Activated CD8-positive, alpha-beta memory T cell treated with anti-CD3 and anti-CD28 coated beads for 36 hours (primary cell): ENCODE data around the gene CDC73. TPM values are rescaled to one million over a fixed set of nuclear protein-coding genes. Genes with fewer than 3 reads are reported as not detected.
"Not testable (repeated sequence)": the region's sequence is repeated elsewhere in the genome, so short reads cannot be mapped to it uniquely, and the experiment has no call there.

ENCODE experiments used
- CTCF ChIA-PET: fragments of 350-600 bp; sonication (Branson Sonifier 250); formaldehyde crosslinking; loops from one replicate; lab custom pipeline; 2021; ENCODE audit warnings: antibody characterized with exemption; lab: Charles Lee
- POLR2A ChIA-PET: fragments of 350-600 bp; sonication (Branson Sonifier 250); formaldehyde crosslinking; loops from one replicate; lab custom pipeline; 2021; ENCODE audit warnings: antibody characterized with exemption; lab: Charles Lee
- total RNA-seq, 2 experiments: library from RNA; stranded (reverse); gene quantifications; one replicate each; pipeline ENCODE4 v1.2.3, GENCODE V29; 2021

Gene CDC73
- total RNA-seq, 2 experiments from 2014 or later: 49.1 to 52.7 TPM

DNA sequence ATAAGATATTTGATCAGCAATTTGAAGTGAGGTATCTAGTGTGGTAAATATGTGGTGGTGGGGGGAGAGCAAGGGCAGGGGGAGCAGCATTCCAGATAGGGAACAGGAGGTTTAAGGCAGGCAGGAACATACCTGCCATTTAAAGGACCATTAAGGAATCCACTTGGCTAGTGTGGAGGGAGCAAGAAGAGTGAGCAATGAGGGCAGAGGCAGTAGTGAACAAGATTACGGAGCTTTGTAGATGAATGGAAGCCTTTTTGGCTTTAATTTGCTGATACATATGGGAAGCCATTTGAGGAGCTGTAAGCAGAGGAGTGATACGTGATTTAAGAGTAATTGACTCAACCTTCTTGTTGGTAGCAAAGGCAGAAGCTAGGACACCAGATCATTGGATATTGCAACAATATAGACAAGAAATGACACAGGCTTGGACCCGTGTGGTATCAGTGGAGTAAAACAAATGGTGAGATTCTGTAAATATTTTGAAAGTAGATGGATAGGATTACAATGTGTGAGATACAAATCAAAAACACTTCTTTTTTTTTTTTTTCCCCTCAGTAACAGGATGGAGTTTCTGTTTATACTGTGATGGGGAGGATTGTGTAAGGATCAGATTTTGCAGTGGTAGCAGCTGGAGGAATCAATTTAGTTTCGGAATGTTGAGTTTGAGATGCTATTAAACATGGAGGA, 138.4 kb downstream of the CDC73 start:
- CTCF ChIA-PET: no interaction called here
- POLR2A ChIA-PET: no interaction called here

DNA sequence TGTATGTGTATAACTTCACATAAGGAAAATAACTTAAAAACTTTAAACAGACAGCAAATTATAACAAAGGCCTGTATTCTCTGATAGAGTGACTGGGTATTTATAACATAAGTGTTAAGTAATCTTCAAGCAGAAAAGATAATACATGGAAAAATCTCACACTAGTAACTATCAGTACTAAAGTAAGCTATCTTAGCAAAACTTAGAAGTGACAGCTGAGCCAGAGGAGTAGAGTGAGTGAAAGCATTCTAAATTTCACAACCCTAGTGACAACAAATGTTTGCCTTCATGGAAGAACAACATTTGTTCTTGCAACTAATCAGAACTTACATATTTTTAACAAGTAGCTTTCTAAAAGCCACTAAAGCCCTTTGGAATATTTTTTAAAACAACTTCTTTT, 139.1 kb downstream of the CDC73 start:
- ChIA-PET CTCF (no interaction called here), POLR2A (no interaction called here)

DNA sequence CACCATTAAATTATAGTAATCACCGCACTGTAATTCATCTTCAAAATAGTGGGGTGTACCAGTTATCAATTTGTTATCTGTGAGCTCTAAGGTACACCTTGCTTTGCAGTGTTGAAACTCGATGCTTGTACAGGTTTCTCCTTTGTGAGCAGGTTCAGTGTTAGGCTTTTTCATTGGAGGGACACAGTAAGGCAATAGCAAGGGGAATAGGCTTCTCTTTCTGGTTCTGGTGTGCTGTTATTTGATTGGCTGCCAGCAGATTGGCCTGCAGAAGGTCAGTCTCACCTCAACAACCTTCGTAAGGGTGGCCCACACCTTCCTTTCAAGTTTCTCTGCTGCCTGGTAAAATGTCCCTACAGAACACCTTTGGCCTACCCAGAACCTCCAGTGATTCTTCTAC, 140.8 kb downstream of the CDC73 start:
- ChIA-PET CTCF (no interaction called here), POLR2A (no interaction called here)

DNA sequence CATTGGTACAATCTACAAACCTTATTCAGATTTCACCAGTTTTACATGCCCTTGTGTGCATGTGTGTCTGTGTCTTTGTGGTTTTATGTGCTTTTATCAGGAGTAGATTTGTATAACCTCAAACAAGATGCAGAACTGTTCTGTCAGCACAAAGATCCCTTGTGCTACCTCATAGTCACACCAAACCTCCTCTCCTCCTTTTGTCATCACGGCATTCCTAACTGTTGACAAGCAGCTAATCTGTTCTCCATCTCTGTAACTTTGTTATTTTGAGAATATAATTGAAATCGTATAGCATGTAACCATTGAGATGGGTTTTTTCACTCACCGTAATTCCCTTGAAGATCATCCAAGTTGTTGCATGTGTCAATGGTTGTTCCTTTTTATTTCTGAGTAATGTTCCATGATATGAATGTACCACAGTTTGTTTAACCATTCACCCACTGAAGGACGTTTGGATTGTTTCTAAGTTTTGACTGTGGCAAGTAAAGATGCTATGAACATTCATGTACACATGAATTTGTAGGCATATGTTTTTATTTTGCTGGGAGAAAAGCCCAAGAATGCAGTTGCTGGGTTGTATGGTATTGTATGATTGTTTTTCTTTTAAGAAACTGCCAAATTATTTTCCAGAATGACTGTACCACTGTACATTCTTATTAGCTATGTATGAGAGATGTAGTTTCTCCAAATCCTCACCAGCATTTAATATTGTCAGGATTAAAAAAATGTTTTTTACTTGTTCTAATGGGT, 142.7 kb downstream of the CDC73 start:
- ChIA-PET CTCF (no interaction called here), POLR2A (no interaction called here)

DNA sequence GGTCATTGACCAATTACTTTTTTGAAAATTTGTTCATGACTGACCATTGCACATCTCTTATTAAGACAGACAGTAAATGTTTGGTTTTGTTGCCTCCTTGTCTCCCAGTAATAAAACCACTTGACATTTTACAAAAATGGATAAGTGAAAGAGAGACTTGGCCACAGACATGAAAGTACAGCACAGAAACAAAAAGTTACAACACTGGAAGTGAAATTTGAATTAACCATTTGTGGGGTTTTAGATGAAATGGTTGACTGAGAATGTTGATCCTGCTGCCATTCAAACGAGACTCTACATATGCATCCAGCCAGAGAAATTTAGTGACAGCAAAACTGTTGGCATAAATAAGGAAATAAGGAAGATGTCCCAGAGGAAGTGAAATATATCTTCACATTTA, 143.9 kb downstream of the CDC73 start:
- ChIA-PET POLR2A (no interaction called here), CTCF (no interaction called here)

DNA sequence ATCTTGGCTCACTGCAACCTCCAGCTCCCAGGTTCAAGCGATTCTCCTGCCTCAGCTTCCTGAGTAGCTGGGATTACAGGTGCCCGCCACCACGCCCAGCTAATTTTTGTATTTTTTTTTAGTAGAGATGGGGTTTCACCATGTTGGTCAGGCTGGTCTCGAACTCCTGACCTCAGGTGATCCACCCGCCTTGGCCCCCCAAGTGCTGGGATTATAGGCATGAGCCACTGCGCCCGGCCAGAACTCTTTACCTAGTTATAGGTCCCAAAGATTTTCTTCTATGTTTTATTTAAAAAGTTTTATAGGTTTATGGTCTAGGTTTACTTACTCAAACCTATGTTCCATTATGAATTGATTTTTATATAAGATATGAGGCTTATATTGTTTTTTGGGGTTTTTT, 145.0 kb downstream of the CDC73 start:
- POLR2A ChIA-PET, CTCF ChIA-PET: not testable (repeated sequence)

DNA sequence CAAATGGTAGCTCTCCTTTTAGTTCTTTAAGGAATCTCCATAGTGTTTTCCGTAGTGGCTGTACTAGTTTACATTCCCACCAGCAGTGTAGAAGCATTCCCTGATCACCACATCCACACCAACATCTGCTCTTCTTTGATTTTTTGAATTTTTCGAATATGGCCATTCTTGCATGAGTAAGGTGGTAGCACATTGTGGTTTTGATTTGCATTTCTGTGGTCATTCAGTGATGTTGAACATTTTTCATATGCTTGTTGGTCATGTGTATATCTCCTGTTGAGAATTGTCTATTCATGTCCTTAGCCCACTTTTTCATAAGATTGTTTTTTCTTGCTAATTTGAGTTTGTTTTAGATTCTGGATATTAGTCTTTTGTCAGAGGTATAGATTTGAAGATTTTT, 149.2 kb downstream of the CDC73 start:
- ChIA-PET CTCF (no interaction called here), POLR2A (no interaction called here)

DNA sequence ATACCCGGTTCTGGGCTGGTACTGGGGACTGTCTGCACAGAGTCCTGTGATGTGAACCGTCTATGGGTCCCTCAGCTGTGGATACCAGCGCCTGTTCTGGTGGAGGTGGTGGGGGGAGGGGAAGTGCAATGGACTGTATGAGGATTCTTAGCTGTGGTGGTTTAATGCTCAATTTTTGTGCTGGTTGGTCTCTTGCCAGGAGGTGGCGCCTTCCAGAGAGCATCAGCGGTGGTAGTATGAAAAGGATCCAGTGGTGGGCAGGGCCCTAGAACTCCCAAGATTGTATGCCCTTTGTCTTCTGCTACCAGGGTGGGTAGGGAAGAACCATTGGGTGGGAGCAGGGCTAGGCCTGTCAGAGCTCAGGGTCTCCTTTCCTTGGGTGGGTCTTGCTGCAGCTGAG, 153.9 kb downstream of the CDC73 start:
- POLR2A ChIA-PET: no interaction called here

DNA sequence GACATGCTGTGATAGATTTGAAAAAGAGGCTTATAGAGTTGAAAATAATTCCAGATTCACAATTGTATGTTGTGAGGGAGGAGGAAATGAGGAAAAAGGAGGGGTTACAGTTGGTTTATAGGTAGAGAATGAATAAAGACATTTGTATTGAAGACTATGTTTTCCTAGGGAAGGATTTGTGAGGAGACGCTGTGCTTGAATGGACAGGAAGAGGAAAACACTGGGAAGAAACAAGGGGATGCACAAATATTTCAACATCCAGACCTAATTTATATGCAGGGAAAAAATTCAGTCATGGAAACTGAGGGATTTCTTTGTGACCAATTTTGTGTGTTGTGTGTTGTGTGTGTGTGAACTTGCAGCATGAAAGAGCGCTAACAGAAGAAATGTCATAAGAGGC, 157.1 kb downstream of the CDC73 start:
- ChIA-PET CTCF (no interaction called here), POLR2A (no interaction called here)

More for the DNA sequence above, 153.9 kb downstream of the CDC73 start:
- CTCF ChIA-PET: interaction anchor here (0.6 kb wide), 1 partner anchor 11 kb away, joined by 4 read pairs; no protein-coding TSS in a partner anchor

DNA sequence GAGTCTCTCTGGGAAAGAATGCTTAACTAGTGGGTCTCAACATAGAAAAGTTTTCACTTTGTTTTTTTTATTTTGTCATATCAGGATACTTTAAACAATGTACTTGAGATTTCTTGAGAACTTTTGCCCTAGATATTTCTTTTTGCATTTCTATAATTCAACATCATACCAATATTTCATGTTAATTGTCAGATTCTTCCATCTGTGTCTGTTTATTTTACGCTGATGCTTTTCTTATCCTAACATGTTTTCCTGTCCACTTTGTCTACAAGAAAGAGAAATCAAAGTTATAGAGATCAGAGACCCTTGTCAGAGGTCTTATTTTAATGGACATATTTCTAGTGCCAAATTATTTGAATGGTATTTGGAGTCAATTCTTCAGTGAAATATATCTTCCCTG, 160.1 kb downstream of the CDC73 start:
- POLR2A ChIA-PET: no interaction called here

DNA sequence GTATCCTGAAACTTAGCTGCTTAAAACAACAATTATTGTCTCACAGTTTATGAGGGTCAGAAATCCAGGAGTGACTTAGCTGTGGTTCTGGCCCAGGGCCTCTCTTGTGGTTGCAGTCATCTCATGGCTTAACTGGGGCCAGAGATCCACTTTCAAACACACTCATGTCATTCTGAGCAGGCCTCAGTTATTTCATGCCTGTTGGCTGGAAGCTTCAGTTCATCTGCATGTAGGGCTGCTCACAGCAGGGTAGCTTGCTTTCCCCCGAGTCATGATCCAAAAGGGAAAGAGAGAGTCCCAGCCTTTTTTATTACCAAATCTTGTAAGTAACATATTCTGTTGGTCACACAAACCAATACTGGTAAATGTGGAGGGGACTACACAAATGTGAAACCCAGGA, 161.2 kb downstream of the CDC73 start:
- ChIA-PET CTCF (no interaction called here), POLR2A (no interaction called here)

More for the DNA sequence above, 160.1 kb downstream of the CDC73 start:
- CTCF ChIA-PET: no interaction called here

DNA sequence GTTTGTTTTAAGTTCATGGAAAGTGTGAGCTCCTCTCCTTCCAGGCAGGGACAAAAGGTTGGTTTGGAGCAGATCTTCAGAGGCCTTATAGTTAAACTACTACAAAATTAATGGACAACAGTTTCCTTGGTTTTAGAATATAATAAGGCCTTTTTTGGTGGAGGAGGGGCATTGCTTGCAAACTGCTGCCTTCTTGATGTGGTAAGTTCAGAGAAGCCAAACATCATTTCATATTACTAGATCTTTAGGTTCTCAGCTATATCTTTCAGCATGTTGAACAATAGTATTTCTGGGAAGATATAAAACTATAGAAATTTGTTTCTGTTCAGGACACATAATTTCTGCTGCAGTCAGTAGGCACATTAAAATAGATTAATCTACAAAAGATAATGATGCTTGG, 162.4 kb downstream of the CDC73 start:
- POLR2A ChIA-PET: no interaction called here

DNA sequence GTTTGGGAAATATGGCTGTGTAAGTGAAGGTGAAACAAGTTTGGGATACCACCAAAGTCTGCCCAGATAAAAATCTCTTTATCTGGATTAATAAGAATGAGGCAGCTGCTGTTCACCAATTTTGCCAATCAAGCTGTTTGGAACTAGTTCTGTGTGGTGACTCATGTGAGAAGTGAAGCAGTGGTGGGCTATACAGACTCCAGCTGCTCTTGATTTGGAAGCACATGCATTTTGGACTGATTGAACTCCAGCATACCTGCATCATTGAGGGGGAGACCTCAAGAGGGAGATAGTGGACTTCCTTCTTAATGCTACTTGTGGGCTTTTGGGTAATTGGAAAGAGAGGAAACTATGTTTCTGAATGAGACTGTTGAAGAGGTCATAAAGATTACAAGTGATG, 163.8 kb downstream of the CDC73 start:
- ChIA-PET CTCF (no interaction called here), POLR2A (no interaction called here)

More for the DNA sequence above, 162.4 kb downstream of the CDC73 start:
- CTCF ChIA-PET: no interaction called here

DNA sequence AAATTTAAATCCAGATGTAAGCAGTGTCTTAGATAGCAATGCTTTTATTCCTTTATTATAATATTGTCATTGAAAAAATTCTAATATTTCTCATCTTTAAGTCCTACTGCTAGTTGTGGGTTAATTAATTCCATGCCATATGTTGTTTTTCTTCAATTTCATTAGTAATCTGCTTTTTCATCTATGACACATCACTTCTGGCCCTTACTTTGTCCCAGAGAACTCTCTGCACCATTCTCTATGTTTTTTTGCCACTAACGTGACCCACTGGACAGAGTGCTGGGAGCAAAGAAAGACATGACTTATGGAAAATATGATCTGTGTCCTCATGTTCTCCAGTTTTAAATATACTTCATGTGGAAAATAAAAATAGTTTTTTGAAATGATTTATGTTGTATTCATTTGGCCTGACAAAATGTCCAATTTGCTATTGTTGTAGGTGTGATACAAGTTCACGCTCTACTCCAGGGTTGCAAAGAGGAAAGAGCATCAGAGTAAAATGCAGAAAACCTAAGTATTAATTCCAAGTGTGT, 166.8 kb downstream of the CDC73 start:
- POLR2A ChIA-PET: not testable (repeated sequence)

DNA sequence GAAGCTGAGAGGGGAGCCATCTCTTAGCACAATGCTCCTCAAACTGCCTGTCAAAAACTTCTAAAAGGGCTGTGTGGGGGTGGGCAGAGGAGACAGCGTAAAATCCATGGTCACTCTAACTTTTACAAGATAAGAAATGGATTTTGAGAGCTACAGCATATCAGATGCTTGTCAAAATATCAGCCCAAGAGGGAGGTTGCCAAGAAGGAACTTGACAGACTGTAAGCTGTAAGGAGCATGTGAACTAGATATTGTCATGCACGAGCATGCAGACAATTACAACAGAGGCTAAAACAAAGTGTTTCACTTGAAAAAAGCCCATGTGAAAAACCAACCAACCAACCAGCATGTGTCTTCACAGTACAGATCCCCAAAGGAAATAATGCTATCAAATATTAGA, 171.9 kb downstream of the CDC73 start:
- CTCF ChIA-PET: no interaction called here
- POLR2A ChIA-PET: no interaction called here

More for the DNA sequence above, 166.8 kb downstream of the CDC73 start:
- CTCF ChIA-PET: not testable (repeated sequence)

DNA sequence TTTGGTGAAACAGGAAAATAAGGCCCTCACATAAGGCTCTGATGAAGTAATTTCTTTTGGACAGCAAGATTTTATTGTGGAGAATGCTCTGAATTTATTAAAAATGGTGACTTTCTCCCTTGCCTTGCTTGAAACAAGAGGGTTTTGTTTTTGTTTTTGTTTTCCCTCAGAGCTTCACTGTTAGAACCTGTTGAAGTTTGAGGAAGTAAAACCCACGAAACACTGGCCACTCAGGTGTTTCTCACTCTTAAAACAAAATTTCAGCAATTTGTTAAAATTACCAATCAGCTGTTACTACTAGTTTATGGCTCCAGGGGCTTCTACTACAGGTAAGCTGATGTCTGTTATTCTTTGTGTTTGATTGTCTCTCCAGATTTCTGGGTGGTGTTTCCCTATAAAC, 177.2 kb downstream of the CDC73 start:
- ChIA-PET POLR2A (no interaction called here), CTCF (interaction anchor here (0.7 kb wide), 1 partner anchor 1150 kb away, joined by 3 read pairs; no protein-coding TSS in a partner anchor)

DNA sequence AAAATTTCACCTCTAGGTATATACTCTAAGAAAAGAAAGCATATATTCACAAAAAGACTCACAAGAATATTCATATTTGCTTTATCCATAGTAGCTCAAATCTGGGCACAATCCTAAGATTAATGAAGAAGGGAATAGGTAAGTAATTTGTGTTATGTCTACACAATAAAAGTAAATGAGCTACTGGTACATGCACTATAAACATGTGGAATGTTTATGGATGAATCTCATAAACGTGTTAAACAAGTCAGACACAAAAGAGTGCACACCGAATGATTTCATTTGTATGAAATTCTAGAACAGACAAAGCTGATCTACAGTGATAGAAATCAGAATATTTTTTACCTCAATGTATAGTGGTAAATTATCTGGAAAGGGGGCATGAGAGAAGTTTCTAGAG, 179.9 kb downstream of the CDC73 start:
- CTCF ChIA-PET: no interaction called here
- POLR2A ChIA-PET: no interaction called here

DNA sequence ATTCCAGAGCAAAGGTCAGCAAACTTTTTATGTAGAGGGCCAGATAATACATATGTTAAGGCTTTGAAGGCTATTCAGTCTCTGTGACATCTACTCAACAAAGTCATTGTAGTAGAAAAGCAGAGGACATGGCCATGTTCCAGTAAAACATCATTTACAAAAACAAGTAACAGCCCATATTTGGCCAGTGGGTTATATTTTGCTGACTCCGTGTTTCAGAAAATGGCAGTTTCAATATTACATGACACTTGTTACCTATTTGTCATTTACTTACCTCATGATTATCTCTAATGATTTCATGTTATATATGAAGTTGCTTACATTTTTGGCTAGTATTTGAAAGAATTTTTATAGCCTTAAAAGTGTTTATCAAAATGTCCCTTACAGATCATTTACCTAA, 182.0 kb downstream of the CDC73 start:
- ChIA-PET CTCF (no interaction called here), POLR2A (no interaction called here)
